ENCODE data around the gene IVNS1ABP. TPM values are rescaled to one million over a fixed set of nuclear protein-coding genes. Genes with fewer than 3 reads are reported as not detected.

Gene IVNS1ABP
- total and polyA plus RNA-seq, 10 of the 15 experiments (the other 5 are each of a cell fraction or from before 2014, with no cell fraction given) = 19.2 to 154 (median 43.9) TPM

DNA sequence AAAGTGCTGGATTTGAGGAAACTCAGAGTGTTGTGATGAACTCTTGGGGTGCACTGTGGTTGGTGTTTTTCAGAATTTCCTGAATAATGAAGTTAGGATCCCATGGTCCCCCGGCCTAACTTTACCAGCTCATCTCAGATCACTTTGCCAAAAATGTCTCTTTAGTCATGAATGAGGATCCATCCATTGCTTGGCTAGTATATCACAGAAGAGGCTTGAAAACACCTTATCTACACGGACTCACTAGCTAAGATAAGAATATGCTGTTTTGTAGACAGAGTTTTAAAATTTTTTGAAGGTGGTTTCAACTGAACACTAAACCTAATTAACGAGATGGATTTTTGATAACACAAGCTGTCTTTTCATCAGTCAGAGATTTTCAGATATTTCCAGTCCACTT is 53.8 kb downstream of the IVNS1ABP start:
- no peaks in the 10 kb centered on the region for H3K79me2 ChIP-seq (ENCODE audit: control insufficient read depth, insufficient read depth, low read length)
- CTCF ChIA-PET = interaction anchor here (0.7 kb wide), 1 partner anchor 111 kb away, joined by 3 read pairs; no protein-coding TSS in a partner anchor
- SMC1A ChIA-PET (ENCODE audit: uncharacterized antibody, unreplicated experiment) = interaction anchor here (1.0 kb wide), 1 partner anchor 418 kb away, joined by 3 read pairs; no protein-coding TSS in a partner anchor
- H3K4me1 ChIP-seq (ENCODE audit: control insufficient read depth, insufficient read depth, low read length) = no peaks in the 10 kb centered on the region
- ATAC-seq (no peak), DNase-seq (ENCODE audit: low read depth, low spot score) (no peak), FAIRE-seq (no peak)
- H3K36me3 ChIP-seq (ENCODE audit: control insufficient read depth in 2 of 2, insufficient read depth in 2 of 2, low read length in 1 of 2) = no peaks in the 10 kb centered on the region
- no peak overlapping the region for H2AFZ ChIP-seq (ENCODE audit: control insufficient read depth, low read depth, low read length)
- 42% methylated on average over 3 of the region's 3 CpGs for WGBS (ENCODE audit: insufficient coverage, insufficient replicate concordance, low lambda C conversion rate, missing lambda C conversion rate)
- no peak overlapping the region for H3K27ac ChIP-seq (ENCODE audit: control insufficient read depth, insufficient read depth)
- H3K4me2 ChIP-seq (ENCODE audit: control insufficient read depth, insufficient read depth) = no peak overlapping the region
- TF ChIP-seq SP1 (IDR thresholded peaks at IDR 0.05; ENCODE audit: low read depth, low read length) (no peak), RAD21 (IDR thresholded peaks at IDR 0.05; ENCODE audit: insufficient read depth, low read depth, low read length) (no peak), SREBF1 (IDR thresholded peaks at IDR 0.05; ENCODE audit: low read length) (no peak), RBBP5 (conservative IDR thresholded peaks at IDR 0.05) (no peak), EED (IDR thresholded peaks at IDR 0.05; ENCODE audit: low read depth) (no peak), YBX1 (IDR thresholded peaks at IDR 0.05) (no peak), RCOR1 (conservative IDR thresholded peaks at IDR 0.05; ENCODE audit: low read depth, low read length) (no peak), CHD2 (IDR thresholded peaks at IDR 0.05; ENCODE audit: borderline replicate concordance, low read depth, low read length) (no peak), SUPT20H (IDR thresholded peaks at IDR 0.05; ENCODE audit: borderline replicate concordance, control insufficient read depth, low read depth, low read length) (no peak)
- POLR2A ChIA-PET = no interaction called here
- H3K27me3 ChIP-seq (replicated peaks in 1 of 2; ENCODE audit: control insufficient read depth in 2 of 2, insufficient read depth in 2 of 2, low read length in 1 of 2) = no peaks in the 10 kb centered on the region
- no peaks in the 10 kb centered on the region for H3K9me3 ChIP-seq (replicated peaks; ENCODE audit: control insufficient read depth, insufficient read depth, low read length)
- intact Hi-C loops (cut with micrococcal nuclease; ENCODE audit: unreplicated experiment) = no loop called here
- no peak overlapping the region for H3K4me3 ChIP-seq
- H3K9ac ChIP-seq (ENCODE audit: control insufficient read depth, insufficient read depth, low read length) = no peak overlapping the region
- no TSS peak for BruUV-seq (replicated peaks)
- RAD21 ChIA-PET (ENCODE audit: unreplicated experiment) = interaction anchor here (0.6 kb wide), 1 partner anchor 346 kb away, joined by 3 read pairs; no protein-coding TSS in a partner anchor
- H4K20me1 ChIP-seq (ENCODE audit: control insufficient read depth, insufficient read depth) = no peaks in the 10 kb centered on the region
- in situ Hi-C loops (cut with MboI) = no loop called here

DNA sequence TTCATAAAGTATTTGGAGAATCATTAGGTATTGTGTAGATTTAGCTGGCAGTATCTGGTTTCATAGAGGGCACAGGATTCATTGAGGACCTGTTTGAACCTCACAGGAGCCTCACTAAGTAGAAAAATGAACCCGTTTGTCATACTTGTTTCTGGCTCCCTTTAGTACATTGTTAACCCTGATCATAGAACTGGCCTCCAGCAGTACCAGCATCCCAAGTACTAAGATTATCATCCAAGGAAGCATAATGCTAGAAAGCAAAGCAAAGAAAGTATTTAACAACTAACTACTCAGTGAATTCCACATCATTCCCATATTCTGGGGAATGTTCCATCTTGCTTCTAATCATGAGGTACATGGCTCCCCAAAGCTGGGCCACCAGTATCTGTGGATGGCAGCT is 54.9 kb downstream of the IVNS1ABP start:
- Histone ChIP-seq H3K9me3 (replicated peaks; ENCODE audit: control insufficient read depth, insufficient read depth, low read length) (no peaks in the 10 kb centered on the region), H3K27ac (ENCODE audit: control insufficient read depth, insufficient read depth) (no peak overlapping the region), H3K4me3 (no peak overlapping the region), H3K79me2 (ENCODE audit: control insufficient read depth, insufficient read depth, low read length) (no peaks in the 10 kb centered on the region), H3K27me3 (replicated peaks in 1 of 2; ENCODE audit: control insufficient read depth in 2 of 2, insufficient read depth in 2 of 2, low read length in 1 of 2) (no peaks in the 10 kb centered on the region), H3K9ac (ENCODE audit: control insufficient read depth, insufficient read depth, low read length) (no peak overlapping the region), H3K4me2 (ENCODE audit: control insufficient read depth, insufficient read depth) (no peak overlapping the region), H4K20me1 (ENCODE audit: control insufficient read depth, insufficient read depth) (no peaks in the 10 kb centered on the region), H2AFZ (ENCODE audit: control insufficient read depth, low read depth, low read length) (no peak overlapping the region), H3K36me3 (ENCODE audit: control insufficient read depth in 2 of 2, insufficient read depth in 2 of 2, low read length in 1 of 2) (no peaks in the 10 kb centered on the region), H3K4me1 (ENCODE audit: control insufficient read depth, insufficient read depth, low read length) (no peaks in the 10 kb centered on the region)
- intact Hi-C loops (cut with micrococcal nuclease; ENCODE audit: unreplicated experiment) (no loop called here), in situ Hi-C loops (cut with MboI) (no loop called here)
- POLR2A ChIA-PET = interaction anchor here (0.5 kb wide), 1 partner anchor 99 kb away, joined by 5 read pairs; no protein-coding TSS in a partner anchor
- RAD21 ChIA-PET (ENCODE audit: unreplicated experiment) = no interaction called here
- DNase-seq (ENCODE audit: low read depth, low spot score) = no peak
- no peak for FAIRE-seq
- BruUV-seq (replicated peaks) = no TSS peak
- TF ChIP-seq, protein P1, sequence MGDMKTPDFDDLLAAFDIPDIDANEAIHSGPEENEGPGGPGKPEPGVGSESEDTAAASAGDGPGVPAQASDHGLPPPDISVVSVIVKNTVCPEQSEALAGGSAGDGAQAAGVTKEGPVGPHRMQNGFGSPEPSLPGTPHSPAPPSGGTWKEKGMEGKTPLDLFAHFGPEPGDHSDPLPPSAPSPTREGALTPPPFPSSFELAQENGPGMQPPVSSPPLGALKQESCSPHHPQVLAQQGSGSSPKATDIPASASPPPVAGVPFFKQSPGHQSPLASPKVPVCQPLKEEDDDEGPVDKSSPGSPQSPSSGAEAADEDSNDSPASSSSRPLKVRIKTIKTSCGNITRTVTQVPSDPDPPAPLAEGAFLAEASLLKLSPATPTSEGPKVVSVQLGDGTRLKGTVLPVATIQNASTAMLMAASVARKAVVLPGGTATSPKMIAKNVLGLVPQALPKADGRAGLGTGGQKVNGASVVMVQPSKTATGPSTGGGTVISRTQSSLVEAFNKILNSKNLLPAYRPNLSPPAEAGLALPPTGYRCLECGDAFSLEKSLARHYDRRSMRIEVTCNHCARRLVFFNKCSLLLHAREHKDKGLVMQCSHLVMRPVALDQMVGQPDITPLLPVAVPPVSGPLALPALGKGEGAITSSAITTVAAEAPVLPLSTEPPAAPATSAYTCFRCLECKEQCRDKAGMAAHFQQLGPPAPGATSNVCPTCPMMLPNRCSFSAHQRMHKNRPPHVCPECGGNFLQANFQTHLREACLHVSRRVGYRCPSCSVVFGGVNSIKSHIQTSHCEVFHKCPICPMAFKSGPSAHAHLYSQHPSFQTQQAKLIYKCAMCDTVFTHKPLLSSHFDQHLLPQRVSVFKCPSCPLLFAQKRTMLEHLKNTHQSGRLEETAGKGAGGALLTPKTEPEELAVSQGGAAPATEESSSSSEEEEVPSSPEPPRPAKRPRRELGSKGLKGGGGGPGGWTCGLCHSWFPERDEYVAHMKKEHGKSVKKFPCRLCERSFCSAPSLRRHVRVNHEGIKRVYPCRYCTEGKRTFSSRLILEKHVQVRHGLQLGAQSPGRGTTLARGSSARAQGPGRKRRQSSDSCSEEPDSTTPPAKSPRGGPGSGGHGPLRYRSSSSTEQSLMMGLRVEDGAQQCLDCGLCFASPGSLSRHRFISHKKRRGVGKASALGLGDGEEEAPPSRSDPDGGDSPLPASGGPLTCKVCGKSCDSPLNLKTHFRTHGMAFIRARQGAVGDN (IDR thresholded peaks at IDR 0.05) = no peak
- TF ChIP-seq ETV6 (conservative IDR thresholded peaks at IDR 0.05 in 1 of 2, IDR thresholded peaks at IDR 0.05 in 1 of 2; ENCODE audit: borderline replicate concordance in 1 of 2, low read depth in 1 of 2) = 0 out of 4 replicates have a peak, but pooled peaks of 1 of the 2 experiments have one; percentile 48
- TF ChIP-seq, protein P2, sequence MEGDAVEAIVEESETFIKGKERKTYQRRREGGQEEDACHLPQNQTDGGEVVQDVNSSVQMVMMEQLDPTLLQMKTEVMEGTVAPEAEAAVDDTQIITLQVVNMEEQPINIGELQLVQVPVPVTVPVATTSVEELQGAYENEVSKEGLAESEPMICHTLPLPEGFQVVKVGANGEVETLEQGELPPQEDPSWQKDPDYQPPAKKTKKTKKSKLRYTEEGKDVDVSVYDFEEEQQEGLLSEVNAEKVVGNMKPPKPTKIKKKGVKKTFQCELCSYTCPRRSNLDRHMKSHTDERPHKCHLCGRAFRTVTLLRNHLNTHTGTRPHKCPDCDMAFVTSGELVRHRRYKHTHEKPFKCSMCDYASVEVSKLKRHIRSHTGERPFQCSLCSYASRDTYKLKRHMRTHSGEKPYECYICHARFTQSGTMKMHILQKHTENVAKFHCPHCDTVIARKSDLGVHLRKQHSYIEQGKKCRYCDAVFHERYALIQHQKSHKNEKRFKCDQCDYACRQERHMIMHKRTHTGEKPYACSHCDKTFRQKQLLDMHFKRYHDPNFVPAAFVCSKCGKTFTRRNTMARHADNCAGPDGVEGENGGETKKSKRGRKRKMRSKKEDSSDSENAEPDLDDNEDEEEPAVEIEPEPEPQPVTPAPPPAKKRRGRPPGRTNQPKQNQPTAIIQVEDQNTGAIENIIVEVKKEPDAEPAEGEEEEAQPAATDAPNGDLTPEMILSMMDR (IDR thresholded peaks at IDR 0.05 in 2 of 3, conservative IDR thresholded peaks at IDR 0.05 in 1 of 3; ENCODE audit: control insufficient read depth in 2 of 3, extremely low read depth in 1 of 3, insufficient read depth in 1 of 3, low read depth in 3 of 3, low read length in 3 of 3) = no peak
- ATAC-seq = no peak
- SMC1A ChIA-PET (ENCODE audit: uncharacterized antibody, unreplicated experiment) = interaction anchor here (1.0 kb wide), 1 partner anchor 419 kb away, joined by 3 read pairs; no protein-coding TSS in a partner anchor
- WGBS (ENCODE audit: insufficient coverage, insufficient replicate concordance, low lambda C conversion rate, missing lambda C conversion rate) = 30% methylated on average over 1 of the region's 1 CpG
- CTCF ChIA-PET = no interaction called here

Data from GM12878 (cell line).